Measurements from ENCODE around the gene BRSK2. TPM values are rescaled to one million over a fixed set of nuclear protein-coding genes. Genes with fewer than 3 reads are reported as not detected.

Gene BRSK2
- total RNA-seq, 4 donors from 2014 or later, result 1.4 to 8.6 (median 2.0) TPM

DNA sequence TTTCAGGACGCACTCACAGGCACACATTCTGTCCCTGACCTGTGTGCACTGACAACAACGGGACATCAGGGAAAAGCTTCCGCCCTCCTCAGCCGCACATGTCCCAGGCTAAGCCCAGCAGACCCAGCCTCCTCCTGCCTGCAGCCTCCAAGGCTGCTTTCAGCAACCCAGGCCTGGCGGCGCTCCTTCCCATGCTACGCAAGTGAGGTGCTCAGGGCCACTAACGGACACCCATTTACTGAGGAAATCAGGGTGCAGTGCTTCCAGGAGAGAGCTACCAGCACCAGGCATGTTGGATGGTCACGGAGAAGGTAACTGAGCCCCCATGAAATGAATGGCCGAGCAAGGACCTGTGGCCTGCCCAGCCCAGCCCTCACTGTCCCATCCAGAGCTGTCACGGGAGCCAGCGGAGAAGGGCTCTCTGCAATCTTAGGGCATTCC lies 90.0 kb downstream of the BRSK2 start:
- Histone ChIP-seq H3K27ac (peak overlapping the region; percentile 57 to 96 (median 93)), H3K27me3 (no peaks in the 10 kb centered on the region), H3K9me3 (no peaks in the 10 kb centered on the region), H3K36me3 (peaks cover 0 to 61% of the 10 kb centered on the region in 2 donors), H3K4me3 (no peak overlapping the region), H3K4me1 (peaks cover 12 to 75% (median 58%) of the 10 kb centered on the region in 3 donors)
- no CpG with 5 or more reads among the region's 12 CpGs for WGBS, 2 donors (ENCODE audit: low coverage in 1 of 2)
- TF ChIP-seq, protein P1, sequence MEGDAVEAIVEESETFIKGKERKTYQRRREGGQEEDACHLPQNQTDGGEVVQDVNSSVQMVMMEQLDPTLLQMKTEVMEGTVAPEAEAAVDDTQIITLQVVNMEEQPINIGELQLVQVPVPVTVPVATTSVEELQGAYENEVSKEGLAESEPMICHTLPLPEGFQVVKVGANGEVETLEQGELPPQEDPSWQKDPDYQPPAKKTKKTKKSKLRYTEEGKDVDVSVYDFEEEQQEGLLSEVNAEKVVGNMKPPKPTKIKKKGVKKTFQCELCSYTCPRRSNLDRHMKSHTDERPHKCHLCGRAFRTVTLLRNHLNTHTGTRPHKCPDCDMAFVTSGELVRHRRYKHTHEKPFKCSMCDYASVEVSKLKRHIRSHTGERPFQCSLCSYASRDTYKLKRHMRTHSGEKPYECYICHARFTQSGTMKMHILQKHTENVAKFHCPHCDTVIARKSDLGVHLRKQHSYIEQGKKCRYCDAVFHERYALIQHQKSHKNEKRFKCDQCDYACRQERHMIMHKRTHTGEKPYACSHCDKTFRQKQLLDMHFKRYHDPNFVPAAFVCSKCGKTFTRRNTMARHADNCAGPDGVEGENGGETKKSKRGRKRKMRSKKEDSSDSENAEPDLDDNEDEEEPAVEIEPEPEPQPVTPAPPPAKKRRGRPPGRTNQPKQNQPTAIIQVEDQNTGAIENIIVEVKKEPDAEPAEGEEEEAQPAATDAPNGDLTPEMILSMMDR (IDR thresholded peaks at IDR 0.05), result no peak
- TF ChIP-seq EP300 (IDR thresholded peaks at IDR 0.05) (no peak), POLR2A (IDR thresholded peaks at IDR 0.05) (no peak), POLR2AphosphoS5 (IDR thresholded peaks at IDR 0.05) (no peak)
- ATAC-seq, result no peak

DNA sequence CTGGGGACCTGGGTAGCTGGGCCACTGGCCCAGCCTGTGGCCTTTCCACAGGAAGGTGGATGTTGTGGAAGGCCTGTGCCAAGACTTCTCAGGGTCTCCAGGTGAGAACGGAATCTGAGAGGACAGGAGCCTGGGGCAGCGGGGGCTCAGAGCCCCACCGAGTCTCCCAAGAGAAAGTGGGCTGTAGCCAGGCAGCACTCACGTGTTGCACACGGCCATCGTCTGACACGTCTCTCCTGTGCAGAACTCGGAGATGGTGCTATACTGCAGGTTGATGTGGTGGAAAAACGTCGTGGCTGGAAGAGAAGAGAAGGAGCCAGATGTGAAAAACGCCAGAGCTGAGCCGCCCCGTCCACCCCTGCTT lies 90.4 kb downstream of the BRSK2 start:
- no peak for ATAC-seq
- Histone ChIP-seq H3K36me3 (peaks cover 0 to 57% of the 10 kb centered on the region in 2 donors), H3K9me3 (no peaks in the 10 kb centered on the region), H3K4me3 (no peak overlapping the region), H3K27me3 (no peaks in the 10 kb centered on the region), H3K4me1 (peaks cover 12 to 80% (median 63%) of the 10 kb centered on the region in 3 donors), H3K27ac (peak overlapping the region; percentile 57 to 96 (median 93))
- TF ChIP-seq EP300 (IDR thresholded peaks at IDR 0.05) (no peak), POLR2AphosphoS5 (IDR thresholded peaks at IDR 0.05) (no peak), POLR2A (IDR thresholded peaks at IDR 0.05) (no peak)
- TF ChIP-seq, protein P1 (IDR thresholded peaks at IDR 0.05), result no peak
- WGBS, 2 donors (ENCODE audit: low coverage in 1 of 2), result 69 to 84% methylated on average over 8 to 11 of the region's 13 CpGs

DNA sequence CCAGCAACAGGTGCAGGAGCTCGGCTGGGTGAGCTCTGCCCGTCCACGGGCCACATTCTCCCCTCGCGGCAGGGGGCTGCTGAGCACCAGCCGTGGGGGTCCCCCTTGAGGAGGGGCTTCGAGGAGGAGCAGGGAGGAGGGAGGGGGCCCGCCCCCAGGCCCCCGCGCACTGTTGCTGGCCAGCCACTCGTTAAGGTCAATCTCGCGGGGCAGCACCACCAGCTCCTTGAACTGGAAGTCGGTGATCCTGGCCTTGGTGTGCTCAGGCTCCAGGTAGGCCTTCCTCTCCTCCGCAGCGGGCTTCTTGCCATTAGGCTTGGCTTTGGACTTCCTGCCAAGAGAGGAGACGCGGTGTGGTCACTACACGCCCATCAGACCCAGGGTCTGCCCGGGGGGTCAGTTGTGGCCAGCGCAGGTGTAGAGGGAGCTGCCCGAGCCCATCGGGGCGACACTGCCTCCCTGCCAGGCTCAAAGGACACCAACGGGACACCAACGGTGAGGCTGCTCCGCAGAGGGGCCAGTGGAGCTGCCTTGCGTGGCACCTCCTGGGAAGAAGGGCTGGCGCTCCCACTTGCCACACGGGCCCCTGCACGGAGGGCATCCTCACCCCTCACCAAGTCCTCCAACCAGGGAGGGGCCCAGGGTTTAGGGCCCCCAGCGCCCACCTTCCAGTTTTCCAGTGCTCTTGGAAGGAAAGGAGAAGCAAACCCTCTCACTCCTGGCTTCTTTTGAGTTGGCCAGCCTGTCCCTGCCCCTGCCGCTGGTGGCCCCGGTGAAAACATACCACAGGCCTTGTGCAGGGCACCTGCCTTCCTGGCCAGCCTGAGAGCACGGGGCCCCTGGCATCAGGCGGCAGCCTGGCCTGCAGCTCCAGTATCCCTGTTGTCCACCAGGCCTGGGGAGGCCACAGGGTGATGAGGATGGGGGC lies 91.1 kb downstream of the BRSK2 start:
- Histone ChIP-seq H3K27me3 (no peaks in the 10 kb centered on the region), H3K9me3 (no peaks in the 10 kb centered on the region), H3K27ac (peak overlapping the region; percentile 57 to 96 (median 93)), H3K4me1 (peaks cover 12 to 86% (median 68%) of the 10 kb centered on the region in 3 donors), H3K4me3 (no peak overlapping the region), H3K36me3 (peaks cover 0 to 50% of the 10 kb centered on the region in 2 donors)
- peak; percentile 20 for ATAC-seq
- TF ChIP-seq, protein P1 (IDR thresholded peaks at IDR 0.05), result no peak
- TF ChIP-seq POLR2AphosphoS5 (IDR thresholded peaks at IDR 0.05), result no peak
- TF ChIP-seq POLR2A (IDR thresholded peaks at IDR 0.05), result no peak
- TF ChIP-seq EP300 (IDR thresholded peaks at IDR 0.05), result no peak
- 79 to 87% methylated on average over 9 to 10 of the region's 36 CpGs for WGBS, 2 donors (ENCODE audit: low coverage in 1 of 2)

DNA sequence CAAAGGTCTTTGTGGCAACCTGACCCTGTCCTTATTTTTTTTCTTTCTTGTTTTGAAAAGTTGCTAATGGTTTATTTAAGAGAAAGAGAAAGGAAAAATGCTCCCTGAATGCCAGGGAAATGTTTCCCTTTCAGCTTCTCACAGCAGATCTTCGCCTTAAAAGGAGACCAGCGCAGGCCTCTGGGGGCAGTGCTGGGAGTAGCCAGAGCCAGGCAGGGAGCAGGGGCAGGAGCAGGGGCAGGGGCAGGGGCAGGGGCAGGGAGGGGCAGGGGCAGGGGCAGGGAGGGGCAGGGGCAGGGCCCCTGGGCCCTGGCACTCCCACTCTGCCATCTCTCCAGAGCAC lies 91.7 kb downstream of the BRSK2 start:
- no peaks in the 10 kb centered on the region for H3K9me3 ChIP-seq
- WGBS, 2 donors (ENCODE audit: low coverage in 1 of 2), result 40% methylated on average over 1 of the region's 2 CpGs; no CpG with 5 or more reads in 1 of the 2 donors
- peaks cover 0 to 44% of the 10 kb centered on the region in 2 donors for H3K36me3 ChIP-seq
- TF ChIP-seq POLR2AphosphoS5 (IDR thresholded peaks at IDR 0.05) (peak; percentile 62), EP300 (IDR thresholded peaks at IDR 0.05) (no peak), POLR2A (IDR thresholded peaks at IDR 0.05) (no peak)
- TF ChIP-seq, protein P1 (IDR thresholded peaks at IDR 0.05), result peak in 3 of 4 experiments; percentile 32 to 41 (median 34)
- peak overlapping the region; percentile 57 to 96 (median 93) for H3K27ac ChIP-seq
- no peaks in the 10 kb centered on the region for H3K27me3 ChIP-seq
- peak; percentile 58 for ATAC-seq
- H3K4me1 ChIP-seq, result peaks cover 12 to 92% (median 75%) of the 10 kb centered on the region in 3 donors
- H3K4me3 ChIP-seq, result no peak overlapping the region

Data from gastroesophageal sphincter (tissue), 4 donors.